ENCODE results near the gene TXNIP.

TXNIP gene

DNA sequence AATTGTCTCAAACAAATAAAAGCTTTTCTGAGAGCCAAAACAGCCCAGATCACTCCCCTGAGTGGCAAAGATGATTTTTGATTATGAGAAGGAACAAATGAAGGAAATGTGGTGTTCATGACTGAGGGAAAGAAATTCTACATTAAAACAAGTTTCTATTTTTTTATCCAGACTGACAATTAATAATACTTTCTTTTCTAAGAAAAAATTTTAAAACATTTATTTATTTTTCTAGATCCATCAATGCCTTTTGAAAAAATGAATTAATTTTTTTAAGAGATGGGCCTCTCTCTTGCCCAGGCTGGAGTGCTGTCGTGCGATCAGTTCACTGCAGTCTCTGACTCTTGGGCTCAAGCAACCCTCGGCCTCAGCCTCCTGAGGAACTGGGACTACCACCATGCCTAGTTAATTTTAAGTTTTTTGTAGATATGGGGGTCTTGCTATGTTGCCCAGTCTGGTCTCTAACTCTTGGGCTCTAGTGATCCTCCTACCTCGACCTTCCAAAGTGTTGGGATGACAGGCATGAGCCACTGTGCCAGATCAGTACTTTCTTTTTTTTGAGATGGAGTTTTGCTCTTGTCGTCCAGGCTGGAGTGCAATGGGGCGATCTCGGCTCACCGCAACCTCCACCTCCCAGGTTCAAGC is 11.2 kb upstream of the TXNIP start:
- TF ChIP-seq, protein P1, sequence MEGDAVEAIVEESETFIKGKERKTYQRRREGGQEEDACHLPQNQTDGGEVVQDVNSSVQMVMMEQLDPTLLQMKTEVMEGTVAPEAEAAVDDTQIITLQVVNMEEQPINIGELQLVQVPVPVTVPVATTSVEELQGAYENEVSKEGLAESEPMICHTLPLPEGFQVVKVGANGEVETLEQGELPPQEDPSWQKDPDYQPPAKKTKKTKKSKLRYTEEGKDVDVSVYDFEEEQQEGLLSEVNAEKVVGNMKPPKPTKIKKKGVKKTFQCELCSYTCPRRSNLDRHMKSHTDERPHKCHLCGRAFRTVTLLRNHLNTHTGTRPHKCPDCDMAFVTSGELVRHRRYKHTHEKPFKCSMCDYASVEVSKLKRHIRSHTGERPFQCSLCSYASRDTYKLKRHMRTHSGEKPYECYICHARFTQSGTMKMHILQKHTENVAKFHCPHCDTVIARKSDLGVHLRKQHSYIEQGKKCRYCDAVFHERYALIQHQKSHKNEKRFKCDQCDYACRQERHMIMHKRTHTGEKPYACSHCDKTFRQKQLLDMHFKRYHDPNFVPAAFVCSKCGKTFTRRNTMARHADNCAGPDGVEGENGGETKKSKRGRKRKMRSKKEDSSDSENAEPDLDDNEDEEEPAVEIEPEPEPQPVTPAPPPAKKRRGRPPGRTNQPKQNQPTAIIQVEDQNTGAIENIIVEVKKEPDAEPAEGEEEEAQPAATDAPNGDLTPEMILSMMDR (IDR thresholded peaks at IDR 0.05; ENCODE audit: extremely low read depth, missing control alignments): no peak
- DNase-seq (ENCODE audit: low spot score): no peak

- TF ChIP-seq, protein P1 (IDR thresholded peaks at IDR 0.05; ENCODE audit: extremely low read depth, missing control alignments): no peak
- DNase-seq (ENCODE audit: low spot score): no peak
Measured at GRCh38 chr1:146001709-146002108, 5.3 kb upstream of the TXNIP start.

- DNase-seq (ENCODE audit: low spot score): no peak
- TF ChIP-seq, protein P1 (IDR thresholded peaks at IDR 0.05; ENCODE audit: extremely low read depth, missing control alignments): no peak
Measured at GRCh38 chr1:145999321-146000024, 3.1 kb upstream of the TXNIP start.

DNA sequence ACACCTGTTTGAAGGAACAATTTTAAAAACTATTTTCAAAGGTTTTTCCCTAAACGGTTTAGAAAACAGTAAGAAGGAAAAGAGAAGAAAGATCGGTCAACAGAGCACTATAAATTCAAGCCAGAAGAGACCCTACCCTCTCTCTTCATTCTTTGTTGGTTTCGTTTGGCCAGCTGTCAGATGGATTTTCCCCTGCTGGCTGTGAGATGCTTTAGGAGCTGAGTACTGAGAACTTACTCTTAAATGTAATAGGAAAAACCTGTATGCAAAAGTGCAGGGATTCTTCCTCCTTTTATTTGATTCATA is 1.3 kb upstream of the TXNIP start:
- no peak for DNase-seq (ENCODE audit: low spot score)

GRCh38 chr1:145997016-145997717 is 788 bp upstream of the TXNIP start:
- TF ChIP-seq, protein P1 (IDR thresholded peaks at IDR 0.05; ENCODE audit: extremely low read depth, missing control alignments): no peak
- peak; percentile 40 for DNase-seq (ENCODE audit: low spot score)

More for the DNA sequence above, 1.3 kb upstream of the TXNIP start:
- TF ChIP-seq, protein P1 (IDR thresholded peaks at IDR 0.05; ENCODE audit: extremely low read depth, missing control alignments): no peak

DNA sequence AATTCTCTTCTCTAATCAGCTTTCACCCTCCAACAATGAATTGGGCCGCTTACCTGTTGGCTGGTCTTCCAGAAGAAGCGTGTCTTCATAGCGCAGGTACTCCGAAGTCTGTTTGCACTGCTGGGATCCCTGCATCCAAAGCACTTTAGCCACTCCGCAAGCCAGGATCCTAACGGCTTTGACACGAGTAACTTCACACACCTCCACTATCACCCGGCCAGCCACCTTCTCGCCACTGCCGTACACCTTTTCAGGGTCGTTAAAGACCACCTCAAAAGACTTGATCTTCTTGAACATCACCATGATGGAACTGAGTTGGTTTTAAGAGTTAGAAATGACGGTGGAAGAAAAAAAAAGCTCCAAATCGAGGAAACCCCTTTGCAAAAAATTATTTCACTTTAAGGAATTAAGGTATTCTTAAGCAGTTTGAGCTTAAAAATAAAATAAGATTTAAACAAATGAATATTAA is 381 bp downstream of the TXNIP start:
- TF ChIP-seq, protein P1 (IDR thresholded peaks at IDR 0.05; ENCODE audit: extremely low read depth, missing control alignments): no peak
- no peak for DNase-seq (ENCODE audit: low spot score)

Data from GM20000 (cell line).